ENCODE results near the gene RAB17. TPM values are rescaled to one million over a fixed set of nuclear protein-coding genes. Genes with fewer than 3 reads are reported as not detected.

RAB17 gene
- total and polyA plus RNA-seq, 2 donors, result 1.7 to 2.1 TPM

DNA sequence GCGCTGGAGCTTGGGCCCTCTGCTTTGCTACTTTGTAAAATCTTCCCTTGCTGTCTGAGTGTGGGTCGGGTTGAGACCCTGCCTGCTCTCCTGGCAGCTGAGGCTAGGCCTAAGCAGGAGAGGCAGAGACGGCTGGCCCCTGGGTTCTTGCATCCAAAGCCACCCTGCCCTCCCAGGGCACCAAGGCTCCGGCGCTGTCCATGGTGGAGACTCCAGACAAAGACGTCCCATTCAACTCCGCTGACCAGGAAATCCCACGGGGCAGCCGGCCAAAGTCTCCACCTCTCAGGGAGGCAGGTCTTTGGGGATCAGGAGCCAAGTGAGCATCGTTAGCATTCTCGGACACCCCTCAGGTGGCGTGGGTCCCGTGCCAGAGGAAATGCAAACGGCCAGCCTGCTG, 26.7 kb downstream of the RAB17 start:
- 26% methylated on average over 14 of the region's 14 CpGs for WGBS
- H3K27ac ChIP-seq (ENCODE audit: low read depth), result no peak overlapping the region
- no peaks in the 10 kb centered on the region for H3K4me1 ChIP-seq (ENCODE audit: insufficient read depth)
- H3K36me3 ChIP-seq (ENCODE audit: insufficient read depth), result no peaks in the 10 kb centered on the region
- no peak overlapping the region for H3K4me3 ChIP-seq (ENCODE audit: low read depth, low read length)
- no peak for DNase-seq (ENCODE audit: extremely low spot score)

DNA sequence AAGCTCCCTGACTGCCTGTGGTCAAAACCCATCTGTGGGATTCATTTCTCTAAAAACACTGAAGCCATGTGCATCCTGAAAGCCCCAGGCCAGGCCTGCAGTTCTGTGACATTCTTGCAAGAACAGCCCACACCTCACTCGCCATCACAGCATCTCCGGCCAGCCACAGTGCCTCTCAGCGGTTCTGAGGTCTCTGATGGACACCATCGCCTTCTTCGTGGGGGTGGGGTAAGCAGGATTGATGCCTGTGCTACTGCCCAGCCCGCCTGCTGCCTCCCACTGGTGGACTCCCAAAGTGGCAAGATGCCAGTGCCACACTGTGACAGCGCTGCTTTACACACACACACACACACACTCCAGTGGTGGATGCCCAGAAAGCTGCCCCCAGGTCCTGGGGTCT, 29.3 kb downstream of the RAB17 start:
- H3K36me3 ChIP-seq (ENCODE audit: insufficient read depth), result no peaks in the 10 kb centered on the region
- H3K4me3 ChIP-seq (ENCODE audit: low read depth, low read length), result no peak overlapping the region
- no peaks in the 10 kb centered on the region for H3K4me1 ChIP-seq (ENCODE audit: insufficient read depth)
- DNase-seq (ENCODE audit: extremely low spot score), result no peak
- H3K27ac ChIP-seq (ENCODE audit: low read depth), result no peak overlapping the region
- 91% methylated on average over 7 of the region's 7 CpGs for WGBS

DNA sequence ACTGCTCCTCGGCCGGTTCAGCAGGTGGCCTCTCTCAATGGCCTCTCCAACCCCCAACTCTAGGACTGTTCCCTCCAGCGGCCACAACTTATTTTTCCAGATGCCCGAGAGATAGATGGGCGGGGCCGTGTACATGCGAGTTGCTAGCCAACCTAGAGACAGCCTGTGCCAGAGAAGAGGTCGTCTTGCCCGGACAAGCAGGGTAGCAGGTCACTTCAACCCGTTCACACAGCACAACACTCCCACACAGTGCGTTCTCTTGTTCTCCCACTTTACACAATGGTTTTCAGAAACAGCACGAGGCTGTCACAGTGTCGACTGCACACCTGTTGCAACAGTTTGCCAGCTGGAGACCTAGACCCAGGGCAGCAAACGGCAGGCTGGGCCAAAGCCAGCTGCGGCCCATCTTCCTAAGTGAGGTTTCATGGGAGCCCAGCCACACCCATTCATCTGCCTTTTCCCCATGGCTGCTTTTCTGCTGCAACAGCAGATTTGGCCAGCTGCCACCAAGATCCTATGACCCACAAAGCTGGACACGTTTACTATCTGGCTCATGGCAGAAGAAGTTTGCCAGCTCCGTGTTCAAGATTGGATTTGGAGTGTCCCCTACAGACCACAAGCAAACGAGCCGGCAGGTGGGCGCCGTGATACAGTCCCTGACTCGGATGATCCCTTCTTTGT, 31.4 kb downstream of the RAB17 start:
- no peak overlapping the region for H3K27ac ChIP-seq (ENCODE audit: low read depth)

GRCh38 chr2:237557633-237558015, 32.9 kb downstream of the RAB17 start:
- no peak for DNase-seq (ENCODE audit: extremely low spot score)
- 73% methylated on average over 4 of the region's 4 CpGs for WGBS
- Histone ChIP-seq H3K27ac (ENCODE audit: low read depth) (no peak overlapping the region), H3K4me3 (ENCODE audit: low read depth, low read length) (no peak overlapping the region), H3K4me1 (ENCODE audit: insufficient read depth) (no peaks in the 10 kb centered on the region), H3K36me3 (ENCODE audit: insufficient read depth) (no peaks in the 10 kb centered on the region)

More for the DNA sequence above, 31.4 kb downstream of the RAB17 start:
- WGBS, result 51% methylated on average over 22 of the region's 22 CpGs
- Histone ChIP-seq H3K4me1 (ENCODE audit: insufficient read depth) (no peaks in the 10 kb centered on the region), H3K36me3 (ENCODE audit: insufficient read depth) (no peaks in the 10 kb centered on the region), H3K4me3 (ENCODE audit: low read depth, low read length) (no peak overlapping the region)
- DNase-seq (ENCODE audit: extremely low spot score), result no peak

DNA sequence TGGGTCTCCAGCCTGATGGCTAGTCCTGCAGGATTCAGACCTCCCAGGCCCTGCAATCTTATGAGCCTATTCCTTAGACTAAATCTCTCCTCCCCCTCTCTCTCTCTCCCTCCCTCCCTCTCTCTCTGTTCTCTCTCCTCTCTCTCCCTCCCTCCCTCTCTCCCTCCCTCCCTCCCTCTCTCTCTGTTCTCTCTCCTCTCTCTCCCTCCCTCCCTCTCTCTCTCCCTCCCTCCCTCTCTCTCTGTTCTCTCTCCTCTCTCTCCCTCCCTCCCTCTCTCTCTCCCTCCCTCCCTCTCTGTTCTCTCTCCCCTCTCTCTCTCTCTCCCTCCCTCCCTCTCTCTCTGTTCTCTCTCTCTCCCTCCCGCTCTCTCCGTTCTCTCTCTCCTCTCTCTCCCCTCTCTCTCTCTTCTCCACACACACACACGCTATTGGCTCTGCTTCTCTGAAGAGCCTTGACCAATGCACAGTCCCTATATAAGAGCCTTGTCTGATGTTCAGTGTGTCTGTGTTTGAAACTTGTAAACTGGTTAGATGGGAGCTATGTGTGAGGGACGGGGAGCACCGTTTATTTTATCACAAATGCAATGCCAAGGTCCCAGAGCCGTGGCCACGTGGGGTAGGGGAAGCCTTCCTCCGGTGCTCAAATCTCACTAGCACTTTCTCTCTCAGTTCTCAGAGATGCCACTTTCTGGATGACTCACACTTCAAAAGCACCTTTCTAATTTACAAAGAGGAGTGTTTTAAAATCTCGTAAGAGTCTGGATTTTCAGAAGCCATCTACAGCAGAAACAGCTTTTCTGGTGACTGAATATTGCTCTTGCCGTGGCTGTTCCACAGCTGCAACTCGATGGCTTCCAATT, 33.5 kb downstream of the RAB17 start:
- 41% methylated on average over 11 of the region's 11 CpGs for WGBS
- Histone ChIP-seq H3K27ac (ENCODE audit: low read depth) (no peak overlapping the region), H3K4me1 (ENCODE audit: insufficient read depth) (no peaks in the 10 kb centered on the region), H3K4me3 (ENCODE audit: low read depth, low read length) (no peak overlapping the region), H3K36me3 (ENCODE audit: insufficient read depth) (no peaks in the 10 kb centered on the region)
- DNase-seq (ENCODE audit: extremely low spot score), result no peak

DNA sequence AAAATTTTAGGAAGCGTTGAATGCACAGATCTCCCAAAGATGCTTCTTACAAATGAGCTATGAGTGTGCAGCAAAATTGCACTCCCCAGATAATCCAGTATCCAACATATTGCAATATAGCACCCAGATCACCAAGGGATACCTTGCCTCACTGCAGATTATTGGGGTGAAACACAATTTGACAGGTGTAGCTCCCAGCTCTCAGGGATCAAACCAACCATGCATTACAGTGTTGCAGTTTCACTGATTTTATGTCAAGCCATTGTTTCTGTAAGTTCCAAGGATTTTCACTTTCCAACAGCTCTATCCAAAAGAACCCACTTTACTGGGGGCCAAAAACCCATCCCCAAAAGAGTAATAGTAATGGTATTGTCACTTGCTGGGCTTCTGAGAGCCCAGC, 35.0 kb downstream of the RAB17 start:
- H3K4me1 ChIP-seq (ENCODE audit: insufficient read depth), result no peaks in the 10 kb centered on the region
- 99% methylated on average over 1 of the region's 1 CpG for WGBS
- no peaks in the 10 kb centered on the region for H3K36me3 ChIP-seq (ENCODE audit: insufficient read depth)
- DNase-seq (ENCODE audit: extremely low spot score), result no peak
- no peak overlapping the region for H3K4me3 ChIP-seq (ENCODE audit: low read depth, low read length)
- no peak overlapping the region for H3K27ac ChIP-seq (ENCODE audit: low read depth)

DNA sequence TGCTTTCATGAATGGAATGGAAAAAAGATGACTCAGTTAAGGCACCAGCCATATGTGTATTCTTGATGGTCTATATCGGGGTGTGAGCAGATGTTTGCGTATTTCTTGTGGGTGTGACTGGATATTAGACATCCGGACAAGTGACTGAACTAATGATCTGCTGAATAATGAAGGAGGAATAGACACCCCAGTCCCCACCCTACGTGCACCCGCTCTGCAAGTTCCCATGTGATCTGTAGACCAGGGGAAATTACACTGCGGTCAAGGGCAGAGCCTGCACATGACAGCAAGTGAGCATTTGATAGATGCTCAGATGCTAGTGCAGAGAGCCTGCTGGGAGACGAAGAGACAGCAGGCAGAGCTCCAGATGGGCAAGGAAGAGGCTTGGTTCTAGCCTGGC, 36.6 kb downstream of the RAB17 start:
- Histone ChIP-seq H3K27ac (ENCODE audit: low read depth) (no peak overlapping the region), H3K4me1 (ENCODE audit: insufficient read depth) (no peaks in the 10 kb centered on the region), H3K36me3 (ENCODE audit: insufficient read depth) (no peaks in the 10 kb centered on the region), H3K4me3 (ENCODE audit: low read depth, low read length) (no peak overlapping the region)
- 80% methylated on average over 7 of the region's 7 CpGs for WGBS
- DNase-seq (ENCODE audit: extremely low spot score), result no peak

DNA sequence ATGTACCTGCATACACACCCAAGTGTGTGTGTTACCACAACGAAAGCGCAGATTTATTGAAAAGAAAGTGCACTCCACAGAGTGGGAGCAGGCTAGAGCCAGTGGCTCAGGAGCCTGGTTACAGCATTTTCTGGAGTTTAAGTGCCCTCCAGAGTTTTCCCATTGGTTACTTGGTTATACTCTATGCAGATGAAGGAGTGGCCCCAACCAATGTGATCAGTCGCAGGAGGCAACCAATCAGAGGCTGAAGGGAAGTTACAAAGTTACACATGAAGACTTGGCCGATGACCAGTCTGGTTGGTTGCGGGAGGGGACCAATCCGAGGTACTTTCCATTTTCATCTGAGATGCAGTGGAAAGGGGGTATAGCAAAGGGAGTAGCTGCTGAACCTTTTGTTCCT, 37.6 kb downstream of the RAB17 start:
- WGBS, result 80% methylated on average over 6 of the region's 6 CpGs
- no peaks in the 10 kb centered on the region for H3K36me3 ChIP-seq (ENCODE audit: insufficient read depth)
- H3K4me3 ChIP-seq (ENCODE audit: low read depth, low read length), result no peak overlapping the region
- H3K27ac ChIP-seq (ENCODE audit: low read depth), result no peak overlapping the region
- no peaks in the 10 kb centered on the region for H3K4me1 ChIP-seq (ENCODE audit: insufficient read depth)
- no peak for DNase-seq (ENCODE audit: extremely low spot score)

- WGBS, result 94% methylated on average over 16 of the region's 16 CpGs
- H3K4me1 ChIP-seq (ENCODE audit: insufficient read depth), result no peaks in the 10 kb centered on the region
- no peak for DNase-seq (ENCODE audit: extremely low spot score)
- no peak overlapping the region for H3K27ac ChIP-seq (ENCODE audit: low read depth)
- no peaks in the 10 kb centered on the region for H3K36me3 ChIP-seq (ENCODE audit: insufficient read depth)
- no peak overlapping the region for H3K4me3 ChIP-seq (ENCODE audit: low read depth, low read length)
These were observed 39.4 kb downstream of the RAB17 start for GRCh38 chr2:237551071-237551574.

GRCh38 chr2:237549643-237550415, 40.7 kb downstream of the RAB17 start:
- H3K4me3 ChIP-seq (ENCODE audit: low read depth, low read length), result no peak overlapping the region

GRCh38 chr2:237549216-237549615, 41.3 kb downstream of the RAB17 start:
- WGBS, result 86% methylated on average over 8 of the region's 8 CpGs

More at GRCh38 chr2:237549643-237550415, 40.7 kb downstream of the RAB17 start:
- 78% methylated on average over 17 of the region's 17 CpGs for WGBS
- H3K36me3 ChIP-seq (ENCODE audit: insufficient read depth), result no peaks in the 10 kb centered on the region
- H3K4me1 ChIP-seq (ENCODE audit: insufficient read depth), result no peaks in the 10 kb centered on the region
- H3K27ac ChIP-seq (ENCODE audit: low read depth), result no peak overlapping the region
- no peak for DNase-seq (ENCODE audit: extremely low spot score)

DNA sequence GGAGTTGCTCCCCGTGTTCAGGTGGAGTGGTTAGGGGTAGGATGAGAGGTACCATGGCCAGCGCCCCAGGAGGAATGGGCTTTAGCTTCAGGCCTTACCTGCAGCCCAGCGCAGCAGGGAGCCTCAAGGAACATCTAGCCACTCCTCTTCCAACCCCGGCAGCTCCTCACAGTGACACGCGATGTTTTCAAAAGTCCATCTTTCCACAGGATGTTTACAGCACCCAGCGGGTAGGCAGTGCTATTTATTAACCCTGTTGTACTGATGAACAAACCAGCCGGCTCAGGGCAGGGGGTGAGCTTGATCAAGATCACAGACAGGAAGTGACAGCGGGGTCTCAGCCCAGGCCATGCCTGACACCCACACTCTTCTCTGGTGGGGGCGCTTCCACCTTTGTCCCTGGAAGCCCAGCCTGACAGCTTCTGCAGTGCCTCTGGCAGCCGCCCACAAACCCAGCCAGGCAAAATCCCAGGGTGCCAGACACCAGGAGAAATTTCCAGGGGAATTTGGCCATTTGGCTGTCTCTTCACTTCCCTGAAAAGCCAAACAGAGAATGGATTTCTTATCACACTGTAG, 42.6 kb downstream of the RAB17 start:
- 47% methylated on average over 11 of the region's 11 CpGs for WGBS
- DNase-seq (ENCODE audit: extremely low spot score), result no peak
- Histone ChIP-seq H3K4me3 (ENCODE audit: low read depth, low read length) (no peak overlapping the region), H3K27ac (ENCODE audit: low read depth) (no peak overlapping the region), H3K4me1 (ENCODE audit: insufficient read depth) (no peaks in the 10 kb centered on the region), H3K36me3 (ENCODE audit: insufficient read depth) (no peaks in the 10 kb centered on the region)

More at GRCh38 chr2:237549216-237549615, 41.3 kb downstream of the RAB17 start:
- Histone ChIP-seq H3K4me1 (ENCODE audit: insufficient read depth) (no peaks in the 10 kb centered on the region), H3K36me3 (ENCODE audit: insufficient read depth) (no peaks in the 10 kb centered on the region), H3K27ac (ENCODE audit: low read depth) (no peak overlapping the region), H3K4me3 (ENCODE audit: low read depth, low read length) (no peak overlapping the region)
- DNase-seq (ENCODE audit: extremely low spot score), result no peak

DNA sequence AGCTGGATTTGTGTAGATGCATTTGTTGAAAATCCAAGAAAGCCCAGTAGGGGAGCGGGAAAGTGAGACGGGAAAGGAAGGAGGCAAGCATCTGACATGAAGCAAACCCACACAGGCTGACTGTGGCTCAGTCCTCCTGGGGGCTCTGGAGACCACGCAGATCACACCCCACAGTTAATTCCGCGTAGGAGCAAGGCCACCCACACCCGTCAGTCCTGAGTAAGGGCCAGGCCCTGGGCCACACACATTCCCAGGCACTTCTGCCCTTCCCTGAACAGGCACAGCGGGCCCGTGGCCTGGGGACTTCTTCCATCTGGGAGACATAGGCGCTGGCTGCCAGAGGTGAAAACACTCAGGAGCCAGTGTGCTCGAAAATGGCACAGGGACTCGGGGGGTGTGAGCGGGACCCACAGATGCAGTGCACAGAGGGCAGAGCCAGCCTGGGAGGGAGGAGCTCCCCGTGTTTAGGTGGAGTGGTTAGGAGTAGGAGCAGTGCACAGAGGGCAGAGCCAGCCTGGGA, 43.6 kb downstream of the RAB17 start:
- Histone ChIP-seq H3K4me3 (ENCODE audit: low read depth, low read length) (no peak overlapping the region), H3K27ac (ENCODE audit: low read depth) (no peak overlapping the region), H3K4me1 (ENCODE audit: insufficient read depth) (no peaks in the 10 kb centered on the region), H3K36me3 (ENCODE audit: insufficient read depth) (no peaks in the 10 kb centered on the region)
- DNase-seq (ENCODE audit: extremely low spot score), result no peak
- whole genome bisulfite sequencing, result 72% methylated on average over 13 of the region's 13 CpGs
